Measurements from ENCODE around the gene ENOX1.

ENOX1 gene

DNA sequence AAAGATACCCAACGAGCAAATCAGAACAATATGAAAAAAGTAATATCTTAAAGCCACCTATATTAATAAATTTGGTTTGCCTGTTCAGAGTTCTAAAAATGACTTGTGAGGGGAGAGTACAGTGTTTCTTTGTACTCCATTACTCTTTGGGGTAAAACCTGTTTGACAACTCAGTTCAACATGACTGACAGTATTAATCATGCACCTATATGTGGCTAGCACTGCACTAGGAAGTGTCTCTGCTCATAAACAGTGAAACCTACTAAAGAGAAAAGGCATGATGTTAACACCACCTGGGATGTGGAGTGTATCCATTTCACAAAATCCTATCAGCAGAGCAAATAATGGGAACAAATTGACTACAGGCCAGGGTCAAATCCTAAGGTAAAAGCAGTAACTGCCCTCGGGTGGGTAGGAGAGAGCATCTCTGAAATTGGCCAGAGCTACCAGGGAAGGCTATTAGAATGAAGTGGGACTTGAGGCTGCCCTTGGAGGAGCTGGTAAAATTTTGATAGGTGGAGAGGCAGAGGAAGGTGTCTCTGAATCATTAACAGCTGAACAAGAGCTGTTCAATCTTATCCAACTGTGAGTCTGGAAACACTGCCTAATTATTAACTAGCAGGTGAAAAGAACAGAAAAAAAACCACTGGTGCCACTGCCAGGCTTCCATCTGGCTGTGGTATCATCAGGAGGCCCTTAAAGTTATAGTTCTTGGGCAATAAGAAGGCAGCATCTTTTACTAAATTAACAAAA lies 398.3 kb downstream of the ENOX1 start:
- no peak for DNase-seq (ENCODE audit: low read depth)

DNA sequence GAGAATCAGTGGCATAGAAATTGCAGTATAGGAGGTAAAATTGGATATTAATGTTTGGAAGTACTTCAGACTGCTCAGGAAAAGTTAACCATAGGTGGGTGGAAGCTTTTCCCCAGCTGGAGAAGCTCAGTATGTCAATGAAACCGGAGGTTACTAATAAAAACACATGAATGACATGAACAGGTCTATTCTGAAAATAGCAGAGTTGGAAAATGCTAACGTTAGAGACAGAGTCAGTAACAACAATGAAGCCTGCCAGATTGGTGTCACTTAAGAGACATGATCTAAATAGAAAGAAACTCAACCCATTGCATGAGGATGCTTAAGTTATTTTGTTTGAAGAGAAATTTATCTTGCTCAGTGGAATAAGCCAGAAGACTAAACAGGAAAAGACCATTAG lies 398.9 kb downstream of the ENOX1 start:
- DNase-seq (ENCODE audit: low read depth): no peak

DNA sequence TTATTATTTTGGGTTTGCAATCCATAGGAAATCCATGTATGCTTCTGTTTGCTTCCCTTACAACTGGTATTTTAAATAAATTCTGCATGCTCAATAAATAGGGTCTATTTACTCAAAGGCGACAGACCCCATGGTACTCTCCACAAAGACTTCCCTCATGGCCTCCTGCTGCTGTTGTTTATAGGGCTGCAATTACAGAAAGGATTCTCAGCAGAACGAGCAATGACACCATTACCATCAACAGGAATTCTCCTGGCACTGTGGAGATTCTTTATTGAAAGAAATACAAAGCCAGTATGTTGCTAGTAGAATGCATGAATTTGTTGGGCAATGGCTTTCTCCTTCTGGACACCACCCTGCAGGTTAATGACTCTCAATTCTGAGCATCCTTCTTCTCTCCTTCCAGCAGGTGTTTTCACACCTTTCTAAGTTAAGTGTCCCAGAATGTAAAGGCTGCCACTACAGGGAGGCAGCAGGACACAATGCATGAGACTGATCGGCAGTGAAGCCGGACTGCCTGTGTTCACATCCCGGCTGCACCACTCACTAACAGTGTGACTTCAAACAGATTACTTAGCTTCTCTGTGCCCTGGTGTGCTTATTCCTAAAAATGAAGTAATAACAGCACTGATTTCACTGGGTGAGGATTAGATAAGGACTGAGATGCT lies 403.1 kb downstream of the ENOX1 start:
- DNase-seq (ENCODE audit: low read depth): no peak

DNA sequence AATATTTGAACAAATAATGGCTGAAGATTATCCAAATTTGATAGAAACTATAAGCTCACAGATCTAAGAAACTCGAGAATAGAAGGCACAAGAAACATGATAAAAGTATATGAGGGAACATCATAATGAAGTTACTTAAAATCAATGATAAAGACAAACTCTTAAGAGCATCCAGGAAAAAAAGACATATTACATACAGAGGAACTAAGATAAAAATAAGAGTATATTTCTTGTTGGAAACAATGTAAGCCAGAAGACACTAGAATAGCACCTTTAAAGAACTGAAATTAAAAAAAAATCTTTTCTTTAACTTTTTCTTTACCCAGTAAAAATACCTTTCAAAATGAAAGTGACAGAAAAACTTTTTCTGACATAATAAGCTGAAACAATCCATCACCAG lies 407.0 kb downstream of the ENOX1 start:
- no peak for DNase-seq (ENCODE audit: low read depth)

DNA sequence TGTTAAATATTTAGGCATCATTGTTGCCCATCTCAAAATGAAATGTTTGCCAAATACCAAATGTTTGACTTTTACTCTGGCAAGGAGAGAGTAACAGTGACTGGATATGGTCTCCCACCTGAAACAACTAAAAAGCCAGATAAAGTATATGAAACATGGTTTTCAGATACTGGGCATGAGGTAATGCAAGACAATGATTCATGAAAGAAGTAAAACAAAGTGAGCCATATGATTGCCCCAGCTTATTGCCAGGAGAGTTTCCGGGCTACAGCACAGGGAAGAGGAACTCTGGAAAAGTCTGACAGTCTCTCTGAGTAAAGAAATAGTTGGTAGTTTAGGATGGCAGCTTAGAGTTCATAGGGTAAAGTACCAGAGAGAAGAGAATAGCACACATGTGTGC lies 408.8 kb downstream of the ENOX1 start:
- DNase-seq (ENCODE audit: low read depth): no peak

DNA sequence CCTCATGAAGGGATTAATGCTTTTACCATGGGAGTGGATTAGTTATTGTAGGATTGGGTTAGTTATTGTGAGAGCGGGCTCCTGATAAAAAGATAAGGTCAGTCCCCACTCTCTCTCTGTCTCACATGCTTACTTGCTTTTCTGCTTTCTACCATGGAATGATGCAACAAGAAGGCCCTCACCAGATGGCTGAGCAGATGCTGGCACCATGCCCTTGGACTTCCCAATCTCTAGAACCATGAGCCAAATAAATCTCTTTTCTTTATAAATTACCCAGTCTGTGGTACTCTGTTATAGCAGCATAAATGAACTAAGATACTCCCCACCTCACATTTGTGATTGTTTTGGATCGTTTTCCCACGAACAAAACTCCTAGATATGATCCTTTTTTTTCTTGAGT lies 409.6 kb downstream of the ENOX1 start:
- DNase-seq (ENCODE audit: low read depth): no peak

DNA sequence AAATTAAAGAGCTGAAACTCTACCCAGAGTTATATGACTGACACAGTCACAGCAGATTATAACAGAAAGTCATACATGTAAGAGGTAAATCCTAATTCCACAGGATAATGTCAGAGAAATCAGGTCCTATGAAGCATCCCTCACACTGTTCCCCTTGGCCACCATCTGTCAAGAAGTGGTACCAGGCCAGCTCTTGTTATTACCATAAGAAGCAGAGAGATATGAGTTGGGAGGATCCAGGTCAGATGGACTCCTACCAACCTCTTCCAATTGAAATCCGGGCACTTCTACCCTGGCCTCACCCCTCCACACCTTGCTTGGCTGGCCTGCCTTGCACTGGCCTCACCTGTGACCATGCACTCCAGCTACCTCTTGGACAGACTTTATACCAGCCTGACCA lies 410.2 kb downstream of the ENOX1 start:
- no peak for DNase-seq (ENCODE audit: low read depth)

DNA sequence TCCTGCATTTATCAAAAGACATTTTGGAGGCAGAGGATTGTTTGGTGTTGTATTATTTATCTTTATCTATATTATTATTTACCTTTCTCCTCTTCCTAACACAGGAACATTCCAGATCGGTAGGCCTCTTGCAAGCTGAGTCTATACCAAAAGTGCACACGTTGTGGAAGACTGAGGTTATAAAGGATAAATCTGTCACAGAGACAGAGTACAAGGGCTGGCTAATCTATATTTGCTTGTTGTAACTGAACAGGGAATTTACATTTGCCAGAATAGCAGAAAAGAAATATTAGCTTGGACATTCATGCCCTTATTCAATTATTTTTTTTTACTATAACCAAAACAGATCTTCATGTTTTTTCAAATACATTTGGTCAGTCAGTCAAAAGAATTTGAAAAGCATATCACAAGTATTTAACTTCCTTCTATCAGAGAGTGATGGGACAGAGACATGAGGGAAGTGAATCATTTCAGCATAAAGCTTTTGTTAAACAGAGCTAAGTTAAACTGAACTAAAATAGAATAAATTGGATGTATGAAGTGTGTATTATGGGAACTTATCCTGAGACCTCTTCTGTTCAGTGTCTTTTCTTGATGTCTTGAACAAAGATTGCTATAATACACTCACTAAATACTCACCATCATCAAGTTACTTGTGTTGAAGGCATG lies 410.8 kb downstream of the ENOX1 start:
- no peak for DNase-seq (ENCODE audit: low read depth)

DNA sequence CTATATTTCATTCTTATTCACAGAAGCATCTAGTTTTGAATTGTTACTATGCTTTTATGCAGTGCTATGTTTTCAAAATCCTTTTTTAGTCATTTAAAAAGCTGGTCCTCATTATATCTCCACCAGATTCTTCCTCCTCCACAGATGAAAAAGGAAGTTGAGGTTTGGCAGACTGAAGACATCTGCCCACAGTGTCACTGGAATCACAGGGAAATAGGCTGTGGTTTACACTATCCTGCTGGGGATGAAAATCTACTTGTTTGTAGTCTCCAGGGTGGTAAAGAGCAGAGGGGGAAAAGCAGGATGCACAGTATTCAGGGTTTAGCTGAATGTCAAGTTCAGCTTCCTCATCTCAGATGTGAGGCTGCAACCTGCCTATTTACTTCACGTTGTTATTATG lies 412.2 kb downstream of the ENOX1 start:
- DNase-seq (ENCODE audit: low read depth): no peak

DNA sequence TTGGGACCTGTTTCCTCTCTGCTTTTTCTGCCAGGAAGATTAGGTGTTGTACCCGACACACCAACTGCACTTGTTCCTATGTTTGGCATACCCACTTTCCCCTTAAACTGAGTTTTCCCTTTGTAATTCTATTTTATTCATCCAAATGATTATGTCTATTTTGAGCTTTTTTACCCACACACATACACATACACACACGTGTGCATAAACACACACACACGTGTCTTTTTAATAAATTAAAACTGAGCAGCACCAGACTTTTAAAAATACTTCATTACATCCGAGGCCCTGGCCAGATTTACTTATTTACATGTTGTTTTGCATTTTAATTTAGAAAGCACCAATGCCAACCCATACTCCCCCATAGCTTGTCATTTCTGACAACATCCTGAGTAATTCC lies 413.4 kb downstream of the ENOX1 start:
- no peak for DNase-seq (ENCODE audit: low read depth)

DNA sequence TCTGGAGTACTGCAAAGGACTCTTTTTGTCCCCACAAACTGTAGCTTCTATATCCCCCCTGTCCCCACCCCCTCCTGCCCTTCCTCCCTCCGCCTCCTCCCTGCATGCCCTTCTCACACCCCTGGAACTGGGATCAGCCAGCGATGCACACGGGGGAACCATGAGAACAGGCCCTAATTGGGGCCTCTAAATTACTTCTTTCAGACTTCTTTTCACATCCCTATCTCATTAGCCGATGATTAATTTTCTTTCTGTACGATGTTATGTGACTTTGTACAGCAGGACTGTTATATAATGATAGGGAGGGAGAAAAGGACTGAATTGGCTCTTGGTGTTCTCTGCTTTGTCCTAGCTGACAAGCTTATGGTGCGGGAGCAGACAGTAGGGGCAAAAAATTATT lies 415.9 kb downstream of the ENOX1 start:
- no peak for DNase-seq (ENCODE audit: low read depth)

DNA sequence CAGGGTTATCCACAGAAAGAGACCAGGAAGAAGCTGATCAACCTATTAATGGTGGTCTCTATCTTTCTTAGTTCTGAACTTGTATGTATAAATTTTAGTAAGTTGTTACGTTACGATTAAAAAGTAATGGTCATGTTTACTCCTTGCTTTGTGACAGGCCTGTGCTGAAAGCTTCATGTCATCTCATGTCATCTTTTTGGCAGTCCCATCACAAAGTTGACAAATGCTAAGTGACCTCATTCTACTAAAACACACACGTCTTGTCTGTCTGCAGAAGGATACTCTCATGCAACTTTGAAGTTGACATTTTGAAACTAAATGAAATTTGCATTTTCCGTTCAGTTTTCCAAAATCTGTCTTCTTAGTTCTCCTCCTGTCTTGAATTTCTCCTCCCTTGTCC lies 417.5 kb downstream of the ENOX1 start:
- no peak for DNase-seq (ENCODE audit: low read depth)

DNA sequence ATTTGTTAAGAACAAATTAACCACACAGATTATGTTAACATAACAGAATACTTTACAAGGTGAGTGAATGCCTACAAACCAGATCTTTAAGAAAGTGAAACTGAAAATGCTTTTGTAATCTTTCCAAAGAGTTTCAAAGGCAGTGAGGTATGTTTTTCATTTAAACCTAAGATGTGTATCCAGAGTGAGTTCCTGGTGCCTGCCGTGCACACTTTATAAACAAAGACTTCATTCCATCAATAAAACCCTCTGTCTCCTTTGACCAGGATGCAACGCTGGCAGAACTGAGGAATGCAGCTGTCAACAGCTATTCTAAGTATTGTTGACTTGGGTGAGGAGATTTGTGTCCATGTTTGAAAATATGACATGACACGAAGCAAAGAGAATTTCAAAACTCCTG lies 418.8 kb downstream of the ENOX1 start:
- DNase-seq (ENCODE audit: low read depth): no peak

DNA sequence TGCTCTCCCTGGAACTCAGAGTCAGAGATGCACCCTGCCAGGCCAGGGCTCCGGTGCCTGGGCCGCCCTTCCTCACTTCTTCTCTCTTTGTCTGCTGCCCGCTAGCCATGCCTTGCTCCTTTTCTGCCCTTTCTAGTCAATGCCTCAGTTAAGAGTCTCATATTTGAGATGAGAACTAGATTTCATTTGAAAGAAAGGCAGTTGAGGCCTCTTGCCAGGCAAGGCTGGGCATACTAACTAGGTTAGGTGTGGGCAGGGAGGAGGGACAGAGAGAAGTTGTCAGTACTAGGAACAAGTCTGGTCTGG lies 421.8 kb downstream of the ENOX1 start:
- no peak for DNase-seq (ENCODE audit: low read depth)

DNA sequence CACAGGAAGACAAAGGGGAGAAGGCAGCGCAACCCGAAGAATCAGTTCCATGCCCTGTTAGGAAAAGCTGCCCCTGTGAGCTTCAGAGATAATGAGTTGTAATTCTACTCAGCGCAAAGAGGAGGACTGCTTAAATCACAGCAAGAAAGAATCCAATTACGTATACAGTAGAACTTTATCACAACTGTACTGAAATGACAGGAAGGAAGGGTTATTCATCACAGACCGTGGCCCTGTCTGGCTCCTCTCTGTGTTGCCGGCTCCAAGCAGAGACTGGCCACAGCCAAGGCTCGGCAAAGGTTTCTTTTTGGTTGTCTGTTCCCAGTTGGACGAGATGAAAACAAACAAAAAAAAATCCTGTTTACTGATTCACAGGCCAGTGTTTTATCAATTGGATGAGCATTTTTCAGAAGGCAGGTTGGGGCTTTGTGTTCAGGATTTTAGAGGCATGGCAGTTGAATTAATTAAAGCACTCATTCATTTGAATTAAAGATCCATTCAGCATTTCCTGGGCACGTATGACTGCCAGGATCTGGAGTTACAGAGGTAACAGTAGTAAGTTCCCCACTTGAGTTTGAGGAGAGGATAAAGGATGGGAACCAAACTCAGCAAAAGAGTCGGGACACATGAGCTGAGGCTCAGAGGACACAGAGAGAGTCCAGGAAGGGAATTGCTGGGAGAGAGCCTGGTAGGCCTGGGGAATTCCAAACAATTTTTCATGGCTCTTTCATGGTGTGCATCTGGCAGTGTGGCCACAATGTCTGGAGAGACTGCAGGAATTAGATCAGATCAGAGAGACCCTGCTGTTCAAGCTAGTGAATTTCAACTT lies 422.3 kb downstream of the ENOX1 start:
- no peak for DNase-seq (ENCODE audit: low read depth)

DNA sequence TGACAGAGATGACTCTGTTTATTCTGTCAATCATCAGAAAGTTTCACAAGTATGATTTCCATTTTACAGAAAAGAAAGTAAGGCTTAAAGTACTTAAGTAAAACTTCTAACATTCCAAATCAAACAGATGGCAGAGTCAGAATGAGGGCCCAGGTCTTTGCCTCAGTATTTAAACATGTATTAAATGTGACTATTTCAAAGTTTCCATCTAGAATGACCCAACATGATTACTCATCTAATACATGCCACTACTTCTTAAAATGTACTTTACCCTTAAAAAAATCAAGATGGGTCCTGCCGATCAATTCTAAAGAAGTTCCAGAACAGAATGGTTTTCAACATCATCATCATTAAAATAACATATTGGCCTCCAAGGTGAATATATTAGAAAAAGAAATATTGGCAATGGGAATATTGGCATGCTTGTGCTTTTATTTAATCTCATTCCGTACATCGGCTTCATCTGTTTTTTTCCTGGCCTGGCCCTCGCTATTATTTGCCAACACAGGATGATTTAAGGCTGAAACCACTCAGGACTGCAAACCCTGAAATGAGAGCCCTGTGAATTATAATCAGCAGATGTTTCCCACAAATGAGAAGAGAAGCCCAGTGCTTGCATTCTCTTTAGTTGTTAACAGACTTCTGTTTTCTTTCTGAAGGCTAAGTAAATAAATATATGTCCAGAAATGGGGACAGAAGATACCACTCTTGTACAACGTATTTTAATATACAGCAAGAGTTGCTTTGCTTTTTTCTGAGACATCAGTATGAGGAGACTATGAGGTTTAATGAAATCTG lies 423.4 kb downstream of the ENOX1 start:
- no peak for DNase-seq (ENCODE audit: low read depth)

DNA sequence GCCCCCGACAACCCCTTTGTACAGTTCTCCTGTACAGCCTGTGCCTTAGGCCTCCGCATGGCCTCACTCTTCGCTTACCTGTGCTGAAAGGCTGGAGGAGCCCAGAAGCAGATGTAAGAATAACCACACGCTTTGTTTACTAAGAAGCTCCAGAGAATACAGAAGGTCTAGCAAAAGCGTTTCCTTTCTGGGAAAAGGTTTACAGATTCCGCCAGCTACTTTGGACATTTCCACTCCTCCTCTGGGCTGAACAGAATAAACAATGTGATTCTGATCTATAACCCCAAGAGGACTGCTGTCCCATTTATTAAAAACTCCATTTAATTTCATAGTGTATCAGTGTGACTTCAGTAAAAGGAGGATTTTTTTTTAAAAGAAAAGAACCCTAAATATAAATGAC lies 424.2 kb downstream of the ENOX1 start:
- DNase-seq (ENCODE audit: low read depth): no peak

DNA sequence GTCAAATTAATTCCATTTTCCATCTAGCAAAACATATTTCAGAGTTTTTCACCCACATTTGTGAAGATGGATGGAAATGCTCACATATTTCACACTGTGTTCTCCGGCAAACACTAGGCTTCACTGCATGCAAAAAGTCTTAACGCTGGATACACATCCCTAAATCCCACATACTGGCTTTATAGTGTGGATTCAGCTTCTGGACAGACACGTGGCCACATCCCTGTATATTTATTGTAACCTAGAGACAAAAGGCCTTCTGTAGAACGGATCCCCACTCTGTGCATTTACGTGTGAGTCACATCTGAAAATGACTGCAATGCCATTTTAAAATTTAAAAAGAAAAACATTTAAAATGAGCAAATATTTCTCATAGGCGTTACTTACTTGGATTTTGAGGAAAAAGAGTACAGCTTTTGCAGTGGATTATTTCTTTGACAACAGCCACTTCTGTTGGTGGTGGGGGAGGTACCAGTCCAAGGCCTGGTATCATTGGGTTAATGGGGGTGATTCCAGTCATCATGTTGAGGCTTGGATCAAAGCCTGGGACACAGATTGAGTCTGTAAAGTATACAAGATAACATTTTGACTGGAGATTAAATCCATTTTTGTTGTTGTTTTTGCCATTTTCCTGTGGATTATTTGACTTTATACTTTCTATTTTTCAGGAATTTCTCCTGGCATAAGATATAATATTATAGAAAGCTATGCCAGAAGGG lies 425.7 kb downstream of the ENOX1 start:
- no peak for DNase-seq (ENCODE audit: low read depth)

DNA sequence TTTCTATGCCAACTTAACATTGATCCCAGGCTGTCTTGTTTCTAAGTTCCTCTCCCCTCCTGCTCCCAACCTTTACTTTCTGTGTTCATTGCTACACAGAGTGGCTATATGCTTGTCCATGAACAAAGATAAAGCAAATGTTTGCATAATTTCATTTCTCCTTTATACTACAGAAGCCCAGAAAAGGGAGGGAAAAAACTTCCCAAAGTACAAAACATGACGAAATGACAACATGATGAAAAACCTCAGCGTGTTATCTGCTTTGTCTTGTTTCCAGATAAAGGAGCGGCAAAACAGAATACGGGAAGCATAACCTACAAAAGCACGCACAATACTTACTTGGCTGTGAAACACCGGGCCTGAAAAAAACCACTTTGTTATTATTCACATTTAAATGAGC lies 426.6 kb downstream of the ENOX1 start:
- no peak for DNase-seq (ENCODE audit: low read depth)

DNA sequence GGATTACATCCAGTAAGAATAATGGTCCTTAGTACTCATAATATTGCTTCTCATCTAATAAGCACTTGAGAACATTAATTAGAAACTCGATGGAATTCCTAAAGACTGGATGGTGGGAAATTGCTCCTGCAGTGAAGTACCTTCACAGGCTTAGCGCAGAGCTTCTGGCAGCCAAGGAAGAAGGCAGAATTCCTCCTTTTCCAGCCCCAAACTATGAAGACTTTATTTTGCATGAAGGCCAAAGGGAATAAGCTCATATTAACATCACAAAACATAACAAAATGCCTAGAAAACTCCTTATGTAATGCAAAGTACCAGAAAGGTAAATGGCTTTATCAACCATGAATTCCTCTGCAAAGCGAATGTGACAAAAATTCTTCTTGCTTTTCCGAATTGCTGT lies 427.2 kb downstream of the ENOX1 start:
- DNase-seq (ENCODE audit: low read depth): no peak

DNA sequence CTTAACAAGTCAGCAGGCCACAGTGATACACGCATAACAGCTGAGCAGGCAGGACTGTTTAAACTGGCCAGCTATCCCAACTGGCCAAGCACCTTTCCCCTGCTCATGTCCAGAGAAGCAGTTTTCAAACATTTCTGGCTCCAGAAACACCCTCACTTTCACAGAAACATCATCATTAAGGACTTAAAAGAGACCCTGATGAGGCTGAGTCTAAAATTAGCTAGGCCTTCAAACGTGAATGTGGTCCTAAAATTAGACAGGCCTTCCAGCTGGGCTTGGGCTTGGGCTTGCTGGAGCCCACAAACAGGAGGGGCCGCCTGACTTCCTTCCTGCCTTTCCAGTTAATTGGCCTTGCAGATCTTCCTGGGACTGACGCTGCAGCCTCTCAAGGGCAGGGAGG lies 429.2 kb downstream of the ENOX1 start:
- no peak for DNase-seq (ENCODE audit: low read depth)
